ENCODE measurements around the gene ADARB1.

Gene ADARB1

DNA sequence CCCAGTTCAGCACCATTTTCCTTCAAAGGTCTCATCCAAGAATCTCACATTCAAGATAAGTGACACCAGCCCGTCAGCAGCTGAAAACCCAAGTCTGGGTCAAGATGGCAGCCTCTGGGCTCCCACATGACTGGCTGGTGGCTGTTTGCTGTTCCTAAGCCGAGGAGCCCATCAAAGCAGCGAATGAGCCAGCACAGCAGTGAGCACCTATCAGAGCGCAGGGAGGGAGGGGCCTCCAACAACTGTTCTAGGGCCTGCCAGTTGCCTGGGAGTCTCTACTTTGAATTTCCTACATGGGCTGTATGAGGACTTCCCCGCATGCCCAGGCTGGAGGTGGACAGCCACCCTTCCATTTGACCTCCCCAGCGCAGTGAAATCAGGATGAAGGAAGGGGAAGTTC, 102.7 kb downstream of the ADARB1 start:
- no peak for DNase-seq

GRCh38 chr21:45178070-45178608, 103.8 kb downstream of the ADARB1 start:
- no peak for DNase-seq

- no peak for DNase-seq
Observed at GRCh38 chr21:45178971-45179370, 104.6 kb downstream of the ADARB1 start.

DNA sequence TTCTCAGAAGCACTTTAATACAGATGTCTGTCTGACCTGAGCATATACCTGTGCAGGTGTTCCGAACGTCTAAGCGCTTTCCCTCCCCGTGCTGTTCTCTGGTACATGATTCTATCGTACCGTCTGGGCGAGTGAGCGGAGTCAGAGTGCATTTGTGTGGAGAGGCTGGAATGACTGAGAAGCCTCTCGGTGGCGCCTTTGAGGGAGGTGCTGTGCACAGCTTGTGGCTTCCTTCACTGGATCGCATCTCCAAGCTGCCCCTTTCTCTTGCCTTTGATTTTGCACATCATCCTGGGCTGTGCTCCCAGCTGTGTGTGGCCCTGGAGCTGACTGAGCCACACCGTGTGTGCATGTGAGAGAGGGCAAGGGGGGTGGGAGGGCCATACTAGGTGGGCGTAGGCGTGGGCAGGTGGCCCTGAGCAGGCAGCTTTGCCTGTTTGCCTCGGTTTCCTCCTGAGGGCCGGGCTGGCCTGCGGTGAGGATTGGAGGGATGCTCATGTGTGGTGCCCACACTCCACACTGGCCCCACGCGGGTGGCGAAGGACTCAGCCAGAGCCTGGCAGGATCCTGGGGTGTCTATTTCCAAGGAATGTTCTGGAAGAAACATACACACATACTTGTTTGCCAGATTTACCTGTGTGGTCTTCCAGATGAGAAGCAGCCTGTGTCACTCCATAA, 105.3 kb downstream of the ADARB1 start:
- DNase-seq = no peak

DNA sequence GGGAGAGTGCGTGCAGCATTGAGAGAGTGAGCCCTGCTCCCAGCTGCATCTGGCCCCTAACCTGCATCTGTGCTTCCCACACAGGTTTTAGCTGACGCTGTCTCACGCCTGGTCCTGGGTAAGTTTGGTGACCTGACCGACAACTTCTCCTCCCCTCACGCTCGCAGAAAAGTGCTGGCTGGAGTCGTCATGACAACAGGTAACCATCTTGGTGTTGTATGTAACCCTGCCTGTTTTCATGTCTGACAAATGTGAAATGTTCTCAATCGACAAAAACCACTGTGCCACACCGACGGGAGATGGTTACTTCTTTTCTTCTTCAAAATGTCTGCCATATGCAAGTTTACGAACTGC, 105.8 kb downstream of the ADARB1 start:
- no peak for DNase-seq

DNA sequence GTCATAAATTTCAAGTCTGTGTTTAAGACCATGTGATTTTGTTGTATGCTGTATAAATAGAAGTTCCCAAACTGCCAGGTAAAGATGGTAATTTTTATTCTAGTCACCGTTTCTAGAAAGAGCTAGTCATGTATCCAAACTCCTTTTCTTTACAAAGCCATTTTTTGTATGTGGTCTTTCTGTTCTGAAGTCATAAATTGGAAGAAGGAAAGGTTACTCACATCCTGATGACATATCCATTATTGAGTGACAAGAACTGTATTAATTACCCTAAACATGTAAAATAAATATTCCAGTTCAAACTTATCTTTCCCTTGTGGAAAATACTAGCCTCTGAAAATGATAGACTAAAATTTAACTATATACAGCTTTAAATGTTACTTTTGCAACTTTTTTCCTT, 108.6 kb downstream of the ADARB1 start:
- DNase-seq = no peak

GRCh38 chr21:45183852-45184251, 109.5 kb downstream of the ADARB1 start:
- no peak for DNase-seq

- DNase-seq = no peak
Observed at GRCh38 chr21:45184869-45185268, 110.5 kb downstream of the ADARB1 start.

- no peak for DNase-seq
Observed at GRCh38 chr21:45186709-45187108, 112.3 kb downstream of the ADARB1 start.

- DNase-seq = no peak
Observed at GRCh38 chr21:45187646-45188045, 113.3 kb downstream of the ADARB1 start.

DNA sequence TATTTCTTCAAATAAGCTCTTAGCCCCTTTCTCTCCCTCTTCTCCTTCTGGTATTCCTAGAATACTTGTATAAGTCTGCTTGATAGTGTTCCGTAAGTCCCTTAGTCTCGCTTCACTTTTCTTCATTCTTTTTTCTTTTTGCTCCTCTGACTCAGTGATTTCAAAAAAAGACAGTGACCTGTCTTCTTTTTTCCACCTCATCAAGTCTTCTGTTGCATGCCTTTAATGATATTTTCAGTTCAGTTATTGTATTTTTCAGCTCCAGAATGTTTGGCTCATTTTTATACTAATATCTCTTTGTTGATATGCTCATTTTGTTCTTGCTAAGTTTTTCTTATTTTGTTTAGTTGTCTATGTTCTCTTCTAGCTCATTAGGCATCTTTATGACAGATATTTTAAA, 115.6 kb downstream of the ADARB1 start:
- DNase-seq = no peak

DNA sequence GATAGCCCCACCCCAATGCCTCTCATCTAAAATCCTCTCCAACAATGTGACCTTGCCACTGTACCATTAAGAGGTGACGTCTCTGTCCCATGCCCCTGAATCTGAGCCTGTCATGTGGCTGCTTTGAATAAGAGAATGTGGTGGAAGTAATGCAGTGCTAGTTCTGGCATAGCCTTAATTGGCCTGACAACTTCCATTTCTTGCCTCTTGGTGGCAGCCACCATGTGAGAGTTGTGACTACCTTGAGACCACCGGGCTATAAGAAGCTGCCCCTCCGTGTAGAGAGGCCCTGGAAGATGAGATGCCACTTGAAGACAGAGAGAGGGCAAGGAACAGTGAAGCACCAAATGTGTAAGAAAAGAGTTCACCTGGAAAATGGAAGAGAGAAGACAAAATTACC, 118.0 kb downstream of the ADARB1 start:
- no peak for DNase-seq

- no peak for DNase-seq
Observed at GRCh38 chr21:45196620-45197019, 122.2 kb downstream of the ADARB1 start.

- DNase-seq = no peak
Observed at GRCh38 chr21:45199201-45199600, 124.8 kb downstream of the ADARB1 start.

DNA sequence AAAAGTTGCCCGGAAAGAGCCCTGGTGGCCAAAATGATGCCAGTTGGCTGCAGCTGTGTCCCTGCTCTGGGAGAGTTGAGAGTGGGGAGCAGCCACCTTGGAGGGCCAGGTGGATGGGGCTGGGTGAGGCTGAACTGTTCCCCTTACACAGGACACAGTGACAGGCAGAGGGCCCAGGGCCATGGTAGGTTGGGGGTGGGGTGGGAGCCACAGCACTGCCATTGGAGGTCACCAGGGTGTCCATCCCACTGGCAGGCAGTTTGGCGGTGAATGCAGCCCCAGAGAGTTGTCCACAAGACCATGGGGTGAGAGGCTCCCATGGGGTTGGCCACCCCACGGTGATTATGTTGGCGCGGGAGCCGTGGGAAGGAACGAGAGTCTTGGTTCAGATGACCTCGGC, 125.7 kb downstream of the ADARB1 start:
- no peak for DNase-seq

DNA sequence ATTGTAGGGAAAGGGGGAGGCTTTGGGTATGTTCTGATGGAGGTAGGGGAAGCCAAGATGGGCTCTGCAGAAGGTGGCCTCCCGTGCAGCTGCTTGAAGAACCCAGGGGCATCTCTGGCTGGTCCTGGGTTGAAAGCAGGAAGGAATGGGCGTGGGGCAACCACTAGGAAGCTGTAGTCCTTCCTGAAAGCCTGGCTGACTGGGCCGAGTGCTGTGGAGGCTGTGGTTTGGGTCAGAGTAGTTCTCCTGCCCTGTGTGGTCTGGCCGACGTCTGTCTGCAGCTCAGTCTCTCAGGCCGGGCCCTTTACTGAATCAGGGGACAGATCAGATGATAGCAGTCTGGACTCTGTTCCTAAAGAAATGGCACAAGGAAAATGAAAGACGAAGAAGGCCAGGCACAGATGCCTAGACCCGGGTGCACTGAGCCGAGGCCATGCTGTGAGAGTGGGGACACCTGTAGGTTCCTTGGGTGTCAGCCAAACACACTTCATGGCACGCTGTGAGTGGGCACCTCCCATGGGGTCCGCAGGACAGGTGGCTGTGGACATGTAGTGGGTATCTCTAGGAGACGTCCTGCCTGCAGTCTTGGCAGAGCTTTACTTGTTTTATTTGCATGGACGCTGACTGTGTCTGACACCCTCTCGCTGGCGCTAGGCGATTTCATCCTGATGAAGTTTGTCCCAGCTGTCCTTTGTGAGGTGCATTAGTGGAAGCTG, 126.4 kb downstream of the ADARB1 start:
- no peak for DNase-seq

DNA sequence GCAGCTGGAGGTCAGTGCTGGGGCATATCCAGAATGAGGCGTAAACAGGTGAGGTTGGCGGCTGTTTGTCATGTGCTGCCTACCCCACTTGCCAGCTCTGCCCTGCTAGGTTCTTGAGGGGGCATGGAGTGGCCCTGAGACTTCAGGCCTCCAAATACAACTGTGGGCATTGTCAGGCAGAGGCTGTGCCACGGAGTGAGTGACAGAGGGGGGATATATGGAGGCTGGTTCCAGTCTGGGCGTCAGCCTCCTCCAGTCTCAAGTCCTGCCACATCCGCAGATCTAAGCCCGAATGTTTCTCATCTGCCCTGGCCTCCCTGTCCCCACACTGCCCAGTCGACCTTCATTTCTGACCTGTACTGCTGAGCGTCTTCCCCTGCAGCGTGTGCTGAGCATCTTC, 128.0 kb downstream of the ADARB1 start:
- DNase-seq = no peak

- no peak for DNase-seq
Observed at GRCh38 chr21:45202889-45203288, 128.5 kb downstream of the ADARB1 start.

DNA sequence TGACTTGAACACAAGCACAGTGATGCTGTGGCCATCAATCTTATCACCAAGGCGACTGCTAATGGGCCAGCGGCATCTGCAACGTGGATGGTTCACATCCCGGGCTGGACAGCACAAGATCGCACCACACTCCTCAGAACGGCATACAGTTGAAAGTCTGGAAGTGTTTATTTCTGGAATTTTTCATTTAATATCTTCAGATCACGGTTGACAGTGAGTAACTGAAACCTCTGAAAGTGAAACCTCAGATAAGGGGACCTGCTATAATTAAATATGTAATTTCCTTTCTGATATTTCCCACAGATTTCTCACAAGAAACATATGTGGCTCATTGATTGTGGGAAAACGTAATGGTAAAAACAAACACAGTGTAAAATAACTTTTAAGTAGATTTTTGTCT, 129.6 kb downstream of the ADARB1 start:
- DNase-seq = no peak

GRCh38 chr21:45204395-45204794, 130.0 kb downstream of the ADARB1 start:
- no peak for DNase-seq

DNA sequence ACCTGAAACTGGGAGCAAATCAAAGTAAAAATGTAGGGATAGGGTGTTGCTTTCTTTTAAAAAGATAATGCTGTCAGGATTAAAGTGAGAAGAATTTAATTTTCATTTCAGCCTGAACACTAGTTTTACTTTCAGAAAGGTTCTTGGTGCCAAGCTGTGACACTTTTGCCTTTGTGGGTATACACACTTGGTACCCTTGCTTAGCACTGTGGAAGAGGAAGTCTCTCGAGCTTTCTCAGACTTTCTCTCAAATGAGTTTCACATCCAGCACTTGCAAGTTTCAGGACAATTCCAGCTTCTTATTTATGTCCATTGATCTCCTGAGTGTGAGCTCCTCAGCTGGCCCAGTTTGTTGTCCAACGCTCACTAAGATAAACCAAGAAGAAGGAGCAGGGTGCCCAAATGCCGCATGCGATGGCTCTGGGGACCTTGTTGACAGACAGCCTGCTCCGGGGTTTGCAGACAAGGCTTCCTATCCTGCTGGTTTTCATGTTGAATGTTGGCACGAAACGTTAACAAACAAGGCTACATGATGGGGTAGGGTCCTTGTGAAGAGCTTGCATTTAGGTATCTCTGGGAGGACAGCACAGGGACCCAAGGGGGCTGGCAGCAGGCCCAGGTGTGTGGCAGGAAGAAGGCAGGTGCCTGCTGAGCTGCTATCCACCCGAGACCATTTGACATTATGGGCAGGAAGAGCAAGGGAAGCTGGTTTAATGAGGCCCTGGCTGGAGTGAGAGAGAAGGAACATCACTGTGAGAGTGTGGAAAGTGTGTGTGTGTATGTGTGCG, 133.7 kb downstream of the ADARB1 start:
- no peak for DNase-seq

DNA sequence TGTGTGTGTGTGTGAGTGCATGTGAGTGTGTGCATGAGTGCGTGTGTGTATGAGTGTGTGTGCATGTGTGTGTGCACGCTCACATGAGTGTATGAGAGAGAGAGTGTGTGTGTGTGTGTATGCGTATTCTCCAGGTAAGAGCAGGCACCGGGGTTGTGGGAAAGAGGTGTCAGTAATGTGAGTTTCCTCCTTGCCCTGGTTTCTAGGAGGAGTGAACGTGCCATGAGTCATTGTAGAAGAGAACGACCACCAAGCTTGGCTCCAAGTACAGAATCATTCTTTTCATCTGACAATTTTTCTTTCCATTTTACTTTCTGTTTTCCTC, 134.2 kb downstream of the ADARB1 start:
- DNase-seq = no peak

- DNase-seq = no peak
Observed at GRCh38 chr21:45209046-45209445, 134.7 kb downstream of the ADARB1 start.

- no peak for DNase-seq
Observed at GRCh38 chr21:45209685-45210284, 135.4 kb downstream of the ADARB1 start.

All from activated CD4-positive, alpha-beta T cell treated with anti-CD3 and anti-CD28 coated beads, Interleukin-2, Interleukin-6, amounts not matched to agents 100 ng/mL and 50 ng/mL, durations not matched to agents 16 hours and 8 hours (primary cell).